Glutamatergic neuron (in vitro differentiated cells): ENCODE results near the gene RABGGTA. TPM values are rescaled to one million over a fixed set of nuclear protein-coding genes. Genes with fewer than 3 reads are reported as not detected.

Source experiments
- DNase-seq: peaks from one replicate; pipeline ENCODE4 v3.0.0; 2022
- H3K27ac Mint-ChIP-seq: one replicate; pipeline ENCODE4 v1.8.0; 2020; ENCODE audit warnings: mild to moderate bottlenecking, mixed read lengths, inconsistent platforms; ENCODE audit not compliant: unreplicated experiment
- H3K27me3 Mint-ChIP-seq: one replicate; pipeline ENCODE4 v1.8.0; 2020; ENCODE audit warnings: mild to moderate bottlenecking, moderate library complexity, mixed read lengths, inconsistent platforms; ENCODE audit not compliant: unreplicated experiment
- H3K36me3 Mint-ChIP-seq: one replicate; pipeline ENCODE4 v1.8.0; 2020; ENCODE audit warnings: mild to moderate bottlenecking, mixed read lengths, inconsistent platforms; ENCODE audit not compliant: unreplicated experiment
- H3K4me1 Mint-ChIP-seq: one replicate; pipeline ENCODE4 v1.8.0; 2020; ENCODE audit warnings: mild to moderate bottlenecking, low read depth, mixed read lengths, inconsistent platforms; ENCODE audit not compliant: unreplicated experiment
- H3K4me3 Mint-ChIP-seq: one replicate; pipeline ENCODE4 v1.8.0; 2020; ENCODE audit warnings: mild to moderate bottlenecking, mixed read lengths, inconsistent platforms; ENCODE audit not compliant: unreplicated experiment
- H3K9me3 Mint-ChIP-seq: one replicate; pipeline ENCODE4 v1.8.0; 2020; ENCODE audit warnings: mild to moderate bottlenecking, moderate library complexity, mixed read lengths, inconsistent platforms; ENCODE audit not compliant: unreplicated experiment
- CTCF ChIP-seq: fragments of 200-600 bp; sonication (generic); IDR thresholded peaks from one replicate; pipeline ENCODE4 v1.5.0; 2021; ENCODE audit not compliant: partially characterized antibody, unreplicated experiment
- total RNA-seq: library from RNA; stranded (reverse); fragmentation: NEBNext Ultra II Directional; extraction: Animal tissue kit (Norgen Biotek cat#: 25700); gene quantifications from one replicate; pipeline ENCODE4 v1.2.1, GENCODE V29; 2021; ENCODE audit not compliant: unreplicated experiment

Gene RABGGTA
- total RNA-seq, 1 donor from 2014 or later, result 30.3 TPM

- TF ChIP-seq CTCF, result no peak
- no peak for DNase-seq
- Mint-ChIP-seq H3K4me3 (peak overlapping the region; percentile 94), H3K9me3 (peaks cover 11% of the 10 kb centered on the region), H3K36me3 (no peaks in the 10 kb centered on the region), H3K27me3 (peaks cover 13% of the 10 kb centered on the region), H3K27ac (no peak overlapping the region), H3K4me1 (peaks cover 7% of the 10 kb centered on the region)
Observed at GRCh38 chr14:24300326-24300980, 29.1 kb upstream of the RABGGTA start.

- DNase-seq, result peak; percentile 93
- Mint-ChIP-seq H3K36me3 (no peaks in the 10 kb centered on the region), H3K9me3 (peaks cover 11% of the 10 kb centered on the region), H3K27ac (peak within 1 kb of the TSS; percentile 83), H3K27me3 (peaks cover 11% of the 10 kb centered on the region), H3K4me3 (peak within 1 kb of the TSS; percentile 94), H3K4me1 (peaks cover 7% of the 10 kb centered on the region)
- TF ChIP-seq CTCF, result no peak
Observed at GRCh38 chr14:24299255-24300191, 28.1 kb upstream of the RABGGTA start, which contains the start of the genes DHRS1 and NOP9. Gene DHRS1, minus strand, starts transcription at chr14:24299780. Its CDS starts 674 bp downstream, at chr14:24299106. Gene NOP9, plus strand, starts transcription at chr14:24299850. Its CDS starts 105 bp downstream, at chr14:24299955.

- H3K27me3 Mint-ChIP-seq, result peaks cover 9% of the 10 kb centered on the region
- TF ChIP-seq CTCF, result no peak
- peak overlapping the region; percentile 65 for H3K27ac Mint-ChIP-seq
- H3K4me3 Mint-ChIP-seq, result peak overlapping the region; percentile 94
- no peaks in the 10 kb centered on the region for H3K36me3 Mint-ChIP-seq
- no peak for DNase-seq
- H3K9me3 Mint-ChIP-seq, result peaks cover 11% of the 10 kb centered on the region
- H3K4me1 Mint-ChIP-seq, result peaks cover 7% of the 10 kb centered on the region
Observed at GRCh38 chr14:24298892-24299254, 27.5 kb upstream of the RABGGTA start.

GRCh38 chr14:24297190-24297964 lies 26.0 kb upstream of the RABGGTA start:
- H3K36me3 Mint-ChIP-seq, result no peaks in the 10 kb centered on the region
- TF ChIP-seq CTCF, result peak; percentile 19
- DNase-seq, result no peak
- H3K27me3 Mint-ChIP-seq, result peaks cover 9% of the 10 kb centered on the region
- peaks cover 11% of the 10 kb centered on the region for H3K9me3 Mint-ChIP-seq
- peaks cover 7% of the 10 kb centered on the region for H3K4me1 Mint-ChIP-seq
- peak overlapping the region; percentile 55 for H3K4me3 Mint-ChIP-seq
- no peak overlapping the region for H3K27ac Mint-ChIP-seq
